GM04504 (cell line): ENCODE measurements around the gene SMIM1.

Source experiments
- DNase-seq: peaks from one replicate; pipeline ENCODE4 v3.0.0-alpha.2; 2012; ENCODE audit warnings: low read depth

The SMIM1 gene

GRCh38 chr1:3772715-3773571 is at the start of gene SMIM1:
Gene SMIM1 (plus strand): TSS chr1:3772749. CDS start chr1:3775374, 2,625 bp downstream.
- DNase-seq: no peak

GRCh38 chr1:3722846-3723245 is 49.7 kb upstream of the SMIM1 start:
- DNase-seq: no peak

GRCh38 chr1:3724416-3725030 is 48.0 kb upstream of the SMIM1 start:
- peak; percentile 28 for DNase-seq

GRCh38 chr1:3725366-3725765 is 47.2 kb upstream of the SMIM1 start:
- no peak for DNase-seq

GRCh38 chr1:3727042-3727824 is 45.3 kb upstream of the SMIM1 start:
- DNase-seq: no peak

GRCh38 chr1:3727825-3728776 is 44.4 kb upstream of the SMIM1 start:
- no peak for DNase-seq

GRCh38 chr1:3729594-3730542 is 42.7 kb upstream of the SMIM1 start:
- DNase-seq: no peak

- DNase-seq: no peak
These were observed 41.9 kb upstream of the SMIM1 start for GRCh38 chr1:3730543-3731247.

- DNase-seq: no peak
These were observed 40.7 kb upstream of the SMIM1 start for GRCh38 chr1:3731583-3732433.

GRCh38 chr1:3732434-3733093 is 40.0 kb upstream of the SMIM1 start:
- DNase-seq: no peak

GRCh38 chr1:3733094-3733882 is 39.3 kb upstream of the SMIM1 start:
- DNase-seq: no peak

GRCh38 chr1:3733883-3734589 is 38.5 kb upstream of the SMIM1 start:
- DNase-seq: no peak

- no peak for DNase-seq
These were observed 37.9 kb upstream of the SMIM1 start for GRCh38 chr1:3734602-3735001.

GRCh38 chr1:3735027-3735681 is 37.4 kb upstream of the SMIM1 start:
- no peak for DNase-seq

- DNase-seq: no peak
These were observed 36.9 kb upstream of the SMIM1 start for GRCh38 chr1:3735688-3736087.

- no peak for DNase-seq
These were observed 36.4 kb upstream of the SMIM1 start for GRCh38 chr1:3736131-3736561.
